ENCODE results near the gene USP19.

DNA sequence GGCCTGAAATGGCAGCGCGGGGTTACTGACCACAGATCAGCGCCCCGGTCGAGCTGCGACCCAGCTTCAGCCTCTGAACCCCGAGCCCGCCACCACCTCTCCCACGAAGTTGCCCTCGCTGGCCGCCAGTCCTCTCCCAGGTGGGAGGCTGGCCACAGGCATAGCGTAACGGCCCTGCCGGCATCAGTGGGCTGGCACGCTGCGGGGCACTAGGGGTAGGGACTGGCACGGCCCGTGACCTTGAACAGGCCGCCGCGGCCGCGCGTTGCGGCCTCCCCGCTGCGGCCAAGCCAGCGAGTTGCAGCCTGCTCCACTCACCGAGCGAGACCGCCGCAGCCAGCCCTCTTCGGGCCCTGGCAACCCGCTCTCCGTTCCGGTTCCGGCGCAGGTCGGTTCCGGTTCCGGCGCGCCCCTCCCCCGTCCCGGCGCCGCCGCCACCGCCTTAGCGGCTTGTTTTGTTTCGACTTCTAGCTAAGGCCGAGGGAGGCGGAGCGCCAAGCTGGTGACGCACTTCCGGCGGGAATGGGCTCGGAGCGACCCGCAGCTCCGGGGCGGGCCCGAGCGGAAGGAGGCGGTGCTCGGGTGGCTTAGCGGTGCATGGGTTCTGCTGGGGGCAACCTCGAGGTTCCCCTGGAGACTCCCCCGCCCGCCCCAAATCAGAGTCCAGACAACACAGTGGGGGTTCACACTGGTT is at the start of gene USP19:
- TF ChIP-seq EZH2 (IDR thresholded peaks at IDR 0.05; ENCODE audit: low read depth) = no peak
- no peak for TF ChIP-seq CTCF (conservative IDR thresholded peaks at IDR 0.05)
